ENCODE results near the gene RIMS3. TPM values are rescaled to one million over a fixed set of nuclear protein-coding genes. Genes with fewer than 3 reads are reported as not detected.
A peak's percentile ranks its signal among the peaks of the same experiment; 100 is the strongest.

RIMS3 gene
- total RNA-seq, 2 experiments from 2014 or later = 2.7 TPM

DNA sequence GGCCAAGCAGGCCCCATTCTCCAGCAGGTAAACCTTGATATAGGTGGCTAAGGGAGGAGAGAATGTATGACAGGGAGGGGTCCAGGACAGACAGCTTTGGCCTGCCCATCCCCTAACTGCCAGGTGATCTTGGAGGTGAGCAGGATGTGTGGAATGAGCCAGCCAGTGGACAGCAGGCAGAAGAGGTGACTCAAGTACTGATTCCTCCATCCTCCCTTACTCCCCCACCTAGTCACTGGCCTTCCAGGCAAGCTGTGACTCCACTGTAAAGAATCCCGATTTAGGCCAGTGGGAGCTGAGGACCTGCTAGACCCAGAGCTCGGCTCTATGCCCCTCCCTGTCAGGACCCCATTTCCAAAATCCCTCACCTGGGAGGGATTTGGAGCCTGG, 36.6 kb downstream of the RIMS3 start:
- intact Hi-C loops (cut with DNase I, micrococcal nuclease) = loop anchor here (2.0 to 5.0 kb wide), 3 partner anchors 52 to 223 kb away; no protein-coding TSS in a partner anchor
- POLR2A ChIA-PET = no interaction called here
- DNase-seq (no peak), ATAC-seq (peak; percentile 4)
- no peaks in the 10 kb centered on the region for H3K27me3 Mint-ChIP-seq
- CTCF ChIA-PET = interaction anchor here (0.8 to 2.2 kb wide), 5 partner anchors 14 to 324 kb away, joined by 3 to 5 read pairs (median 3); no protein-coding TSS in a partner anchor
- peaks cover 18% of the 10 kb centered on the region for H3K4me1 Mint-ChIP-seq
- H3K27ac Mint-ChIP-seq = peak overlapping the region; percentile 27
- no peaks in the 10 kb centered on the region for H3K9me3 Mint-ChIP-seq (ENCODE audit: low read depth)
- H3K36me3 Mint-ChIP-seq (ENCODE audit: low read depth) = no peaks in the 10 kb centered on the region
- H3K4me3 Mint-ChIP-seq = no peak overlapping the region

- Mint-ChIP-seq H3K4me1 (peaks cover 18% of the 10 kb centered on the region), H3K9me3 (ENCODE audit: low read depth) (no peaks in the 10 kb centered on the region), H3K27ac (no peak overlapping the region), H3K4me3 (no peak overlapping the region), H3K27me3 (no peaks in the 10 kb centered on the region), H3K36me3 (ENCODE audit: low read depth) (no peaks in the 10 kb centered on the region)
- DNase-seq (peak; percentile 58), ATAC-seq (peak; percentile 85)
- intact Hi-C loops (cut with DNase I, micrococcal nuclease) = loop anchor here (2.0 to 5.0 kb wide), 3 partner anchors 51 to 224 kb away; no protein-coding TSS in a partner anchor
- ChIA-PET POLR2A (interaction anchor here (0.6 kb wide), 1 partner anchor 717 kb away, joined by 3 read pairs; no protein-coding TSS in a partner anchor), CTCF (interaction anchor here (1.3 to 2.2 kb wide), 2 partner anchors 40 to 223 kb away, joined by 3 to 5 read pairs; no protein-coding TSS in a partner anchor)
Observed at GRCh38 chr1:40627987-40628902, 37.2 kb downstream of the RIMS3 start.

GRCh38 chr1:40626383-40626770, 39.1 kb downstream of the RIMS3 start:
- ATAC-seq = no peak
- H3K36me3 Mint-ChIP-seq (ENCODE audit: low read depth) = no peaks in the 10 kb centered on the region
- H3K4me3 Mint-ChIP-seq = no peak overlapping the region
- peaks cover 18% of the 10 kb centered on the region for H3K4me1 Mint-ChIP-seq
- DNase-seq = no peak
- H3K27me3 Mint-ChIP-seq = no peaks in the 10 kb centered on the region
- POLR2A ChIA-PET = no interaction called here
- intact Hi-C loops (cut with DNase I, micrococcal nuclease) = loop anchor here (5.0 kb wide), 2 partner anchors 49 to 226 kb away; no protein-coding TSS in a partner anchor
- H3K27ac Mint-ChIP-seq = no peak overlapping the region
- no peaks in the 10 kb centered on the region for H3K9me3 Mint-ChIP-seq (ENCODE audit: low read depth)
- CTCF ChIA-PET = interaction anchor here (0.6 to 1.2 kb wide), 2 partner anchors 26 to 85 kb away, joined by 3 to 4 read pairs; no protein-coding TSS in a partner anchor

- intact Hi-C loops (cut with DNase I, micrococcal nuclease) = loop anchor here (5.0 kb wide), 2 partner anchors 48 to 227 kb away; no protein-coding TSS in a partner anchor
Observed at GRCh38 chr1:40625476-40626382, 39.8 kb downstream of the RIMS3 start.

GRCh38 chr1:40625076-40625475, 40.4 kb downstream of the RIMS3 start:
- Mint-ChIP-seq H3K9me3 (ENCODE audit: low read depth) (no peaks in the 10 kb centered on the region), H3K36me3 (ENCODE audit: low read depth) (no peaks in the 10 kb centered on the region), H3K4me1 (peaks cover 18% of the 10 kb centered on the region), H3K27me3 (peaks cover 3% of the 10 kb centered on the region), H3K4me3 (no peak overlapping the region), H3K27ac (no peak overlapping the region)
- peak; percentile 62 for DNase-seq
- POLR2A ChIA-PET = interaction anchor here (0.7 kb wide), 1 partner anchor 192 kb away, joined by 4 read pairs; no protein-coding TSS in a partner anchor
- no peak for ATAC-seq
- intact Hi-C loops (cut with DNase I, micrococcal nuclease) = loop anchor here (5.0 kb wide), 2 partner anchors 48 to 227 kb away; no protein-coding TSS in a partner anchor
- CTCF ChIA-PET = interaction anchor here (0.7 to 1.3 kb wide), 6 partner anchors 28 to 171 kb away, joined by 3 to 4 read pairs (median 3); no protein-coding TSS in a partner anchor

More at GRCh38 chr1:40625476-40626382, 39.8 kb downstream of the RIMS3 start:
- Mint-ChIP-seq H3K4me1 (peaks cover 18% of the 10 kb centered on the region), H3K27me3 (peaks cover 3% of the 10 kb centered on the region), H3K36me3 (ENCODE audit: low read depth) (no peaks in the 10 kb centered on the region), H3K4me3 (no peak overlapping the region), H3K9me3 (ENCODE audit: low read depth) (no peaks in the 10 kb centered on the region), H3K27ac (no peak overlapping the region)
- ATAC-seq (no peak), DNase-seq (no peak)
- ChIA-PET POLR2A (interaction anchor here (0.7 kb wide), 1 partner anchor 191 kb away, joined by 4 read pairs; no protein-coding TSS in a partner anchor), CTCF (interaction anchor here (0.6 to 1.3 kb wide), 7 partner anchors 29 to 170 kb away, joined by 3 to 4 read pairs (median 3); no protein-coding TSS in a partner anchor)

- Mint-ChIP-seq H3K4me3 (no peak overlapping the region), H3K36me3 (ENCODE audit: low read depth) (no peaks in the 10 kb centered on the region), H3K9me3 (ENCODE audit: low read depth) (no peaks in the 10 kb centered on the region), H3K27ac (no peak overlapping the region), H3K4me1 (peaks cover 2% of the 10 kb centered on the region), H3K27me3 (peaks cover 3% of the 10 kb centered on the region)
- ChIA-PET POLR2A (no interaction called here), CTCF (interaction anchor here (0.6 kb wide), 1 partner anchor 30 kb away, joined by 3 read pairs; no protein-coding TSS in a partner anchor)
- no peak for DNase-seq
- intact Hi-C loops (cut with DNase I, micrococcal nuclease) = no loop called here
- ATAC-seq = no peak
Observed at GRCh38 chr1:40622936-40623629, 42.4 kb downstream of the RIMS3 start.

DNA sequence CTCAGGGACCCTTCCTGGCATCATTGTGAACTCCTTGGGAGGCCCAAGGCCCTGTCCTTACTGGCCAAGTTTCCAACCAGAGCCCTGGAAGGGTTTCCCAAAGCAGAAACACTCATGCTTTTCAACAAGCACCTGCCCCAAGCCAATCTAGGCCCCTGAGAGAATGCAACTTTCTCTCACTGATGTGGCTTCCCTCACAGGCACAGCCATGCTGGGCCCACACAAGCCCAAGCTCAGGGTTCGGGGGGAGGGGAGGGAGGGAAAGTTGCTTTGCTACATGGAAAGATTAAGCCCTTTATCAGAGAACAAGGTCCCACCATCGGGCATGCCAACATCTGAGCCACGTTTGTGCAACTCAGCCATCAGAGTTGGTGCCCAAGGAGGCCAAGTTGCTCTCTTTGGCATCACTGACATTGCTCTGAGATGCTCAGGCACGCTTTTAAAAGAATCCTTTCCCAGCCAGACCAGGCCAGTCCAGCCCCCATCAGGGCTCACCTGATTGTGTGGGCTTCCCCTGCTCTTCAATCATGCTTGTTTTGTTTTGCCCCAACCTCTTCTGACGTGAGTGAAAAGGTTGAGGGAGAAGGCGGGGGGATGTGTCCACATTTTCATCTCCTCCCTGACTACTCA, 43.5 kb downstream of the RIMS3 start:
- Mint-ChIP-seq H3K9me3 (ENCODE audit: low read depth) (no peaks in the 10 kb centered on the region), H3K36me3 (ENCODE audit: low read depth) (no peaks in the 10 kb centered on the region), H3K4me3 (no peak overlapping the region), H3K27ac (no peak overlapping the region), H3K4me1 (no peaks in the 10 kb centered on the region), H3K27me3 (peaks cover 3% of the 10 kb centered on the region)
- POLR2A ChIA-PET = no interaction called here
- intact Hi-C loops (cut with DNase I, micrococcal nuclease) = no loop called here
- ATAC-seq = no peak
- CTCF ChIA-PET = no interaction called here
- DNase-seq = no peak

- ChIA-PET CTCF (interaction anchor here (1.0 kb wide), 2 partner anchors 10 to 328 kb away, joined by 3 read pairs; no protein-coding TSS in a partner anchor), POLR2A (no interaction called here)
- Mint-ChIP-seq H3K9me3 (ENCODE audit: low read depth) (no peaks in the 10 kb centered on the region), H3K36me3 (ENCODE audit: low read depth) (no peaks in the 10 kb centered on the region), H3K4me1 (no peaks in the 10 kb centered on the region), H3K4me3 (no peak overlapping the region), H3K27me3 (peaks cover 3% of the 10 kb centered on the region), H3K27ac (no peak overlapping the region)
- ATAC-seq = no peak
- intact Hi-C loops (cut with DNase I, micrococcal nuclease) = no loop called here
- no peak for DNase-seq
Observed at GRCh38 chr1:40620586-40621210, 44.8 kb downstream of the RIMS3 start.

DNA sequence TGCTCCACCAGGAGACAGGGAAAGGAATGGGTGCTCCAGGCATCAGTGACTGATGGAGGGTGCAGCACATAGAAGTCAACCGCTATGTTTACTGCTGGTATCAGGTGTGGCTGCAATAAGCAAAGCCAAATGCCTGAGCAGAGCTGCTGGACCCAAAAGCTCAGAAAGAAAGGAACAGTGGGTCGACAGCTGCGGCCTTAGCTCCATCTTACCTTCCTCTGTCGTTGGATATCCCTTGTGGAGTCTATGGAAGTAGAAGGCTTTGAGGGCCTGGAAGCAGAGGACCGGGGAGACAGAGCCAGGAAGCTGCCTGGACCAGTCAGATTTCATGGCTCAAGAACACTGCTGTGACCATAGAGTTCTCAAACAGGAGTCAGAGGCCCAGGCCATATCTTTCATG, 45.3 kb downstream of the RIMS3 start:
- intact Hi-C loops (cut with DNase I, micrococcal nuclease) = no loop called here
- Mint-ChIP-seq H3K27ac (no peak overlapping the region), H3K4me3 (no peak overlapping the region), H3K4me1 (no peaks in the 10 kb centered on the region), H3K27me3 (peaks cover 3% of the 10 kb centered on the region), H3K36me3 (ENCODE audit: low read depth) (no peaks in the 10 kb centered on the region), H3K9me3 (ENCODE audit: low read depth) (no peaks in the 10 kb centered on the region)
- POLR2A ChIA-PET = no interaction called here
- DNase-seq (no peak), ATAC-seq (no peak)
- CTCF ChIA-PET = interaction anchor here (1.0 kb wide), 2 partner anchors 10 to 329 kb away, joined by 3 read pairs; no protein-coding TSS in a partner anchor

DNA sequence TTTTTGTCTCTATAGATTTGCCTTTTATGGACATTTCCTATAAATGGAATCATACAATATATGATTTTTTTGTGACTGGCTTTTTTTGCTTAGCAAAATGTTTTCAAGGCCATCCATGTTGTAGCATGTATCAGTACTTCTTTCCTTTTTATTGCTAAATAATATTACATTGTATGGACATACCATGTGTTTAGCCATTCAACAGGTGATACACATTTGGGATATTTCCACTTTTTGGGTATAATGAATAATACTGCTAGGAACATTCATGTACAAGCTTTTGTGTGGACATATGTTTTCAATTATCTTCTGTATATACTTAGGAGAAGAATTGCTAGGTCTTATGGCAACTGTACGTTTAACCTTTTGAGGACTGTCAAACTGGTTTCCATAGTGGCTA, 47.4 kb downstream of the RIMS3 start:
- no peaks in the 10 kb centered on the region for H3K36me3 Mint-ChIP-seq (ENCODE audit: low read depth)
- ChIA-PET CTCF (interaction anchor here (0.7 kb wide), 1 partner anchor 333 kb away, joined by 3 read pairs; no protein-coding TSS in a partner anchor), POLR2A (no interaction called here)
- H3K9me3 Mint-ChIP-seq (ENCODE audit: low read depth) = no peaks in the 10 kb centered on the region
- peaks cover 3% of the 10 kb centered on the region for H3K27me3 Mint-ChIP-seq
- intact Hi-C loops (cut with DNase I, micrococcal nuclease) = no loop called here
- ATAC-seq = no peak
- DNase-seq = no peak
- no peak overlapping the region for H3K27ac Mint-ChIP-seq
- H3K4me1 Mint-ChIP-seq = no peaks in the 10 kb centered on the region
- H3K4me3 Mint-ChIP-seq = no peak overlapping the region
